SK-N-SH (cell line): ENCODE measurements around the gene CDR2. TPM values are rescaled to one million over a fixed set of nuclear protein-coding genes. Genes with fewer than 3 reads are reported as not detected.

Source experiments
- CHD2 ChIP-seq: fragments of 150-350 bp; IDR thresholded peaks from 2 replicates; pipeline ENCODE4 v1.6.1; 2018; ENCODE audit warnings: low read length; ENCODE audit not compliant: partially characterized antibody
- ELF1 ChIP-seq: IDR thresholded peaks from 2 replicates; pipeline ENCODE4 v1.4.0; 2012
- EZH2phosphoT487 ChIP-seq: fragments of 200-600 bp; sonication (generic); IDR thresholded peaks from 2 replicates; pipeline ENCODE4 v1.6.1; 2017; ENCODE audit warnings: low read depth, mixed run types, mild to moderate bottlenecking, antibody characterized with exemption, moderate library complexity, borderline replicate concordance
- FOSL2 ChIP-seq: IDR thresholded peaks from 2 replicates; pipeline ENCODE4 v1.4.0; 2012; ENCODE audit warnings: low read depth, mild to moderate bottlenecking, moderate library complexity, borderline replicate concordance
- FOXM1 ChIP-seq: IDR thresholded peaks from 2 replicates; pipeline ENCODE4 v1.4.0; 2012; ENCODE audit warnings: low read depth, mild to moderate bottlenecking
- GABPA ChIP-seq: IDR thresholded peaks from 2 replicates; pipeline ENCODE4 v1.4.0; 2012; ENCODE audit warnings: low read depth, mild to moderate bottlenecking
- GATA2 ChIP-seq: sonication (generic); formaldehyde crosslinking; IDR thresholded peaks from 2 replicates; pipeline ENCODE4 v1.5.0; 2020; ENCODE audit warnings: mild to moderate bottlenecking, missing genetic modification reagents
- JUND ChIP-seq: IDR thresholded peaks from 2 replicates; pipeline ENCODE4 v1.4.0; 2012
- MEF2A ChIP-seq: IDR thresholded peaks from 2 replicates; pipeline ENCODE4 v1.4.0; 2012; ENCODE audit warnings: low read depth, borderline replicate concordance
- MXI1 ChIP-seq: IDR thresholded peaks from 2 replicates; pipeline ENCODE4 v1.6.1; 2012; ENCODE audit warnings: mild to moderate bottlenecking, low read depth, low read length, improper control_type of control experiment
- NFIC ChIP-seq: IDR thresholded peaks from 2 replicates; pipeline ENCODE4 v1.4.0; 2012; ENCODE audit warnings: borderline replicate concordance
- NRF1 ChIP-seq: IDR thresholded peaks from 2 replicates; pipeline ENCODE4 v1.6.1; 2012; ENCODE audit warnings: low read depth, mild to moderate bottlenecking, low read length
- POLR2AphosphoS5 ChIP-seq: IDR thresholded peaks from 2 replicates; pipeline ENCODE4 v1.6.1; 2012; ENCODE audit warnings: low read depth, low read length
- RAD21 ChIP-seq: IDR thresholded peaks from 2 replicates; pipeline ENCODE4 v1.6.1; 2012; ENCODE audit warnings: mild to moderate bottlenecking, low read length
- RFX5 ChIP-seq: IDR thresholded peaks from 2 replicates; pipeline ENCODE4 v1.6.1; 2012; ENCODE audit warnings: mild to moderate bottlenecking, improper control_type of control experiment, low read length
- SIN3A ChIP-seq: IDR thresholded peaks from 2 replicates; pipeline ENCODE4 v1.6.1; 2012; ENCODE audit warnings: low read depth, mild to moderate bottlenecking, low read length, moderate library complexity, borderline replicate concordance
- SMC3 ChIP-seq: IDR thresholded peaks from 2 replicates; pipeline ENCODE4 v1.6.1; 2012; ENCODE audit warnings: low read depth, low read length, improper control_type of control experiment
- TAF1 ChIP-seq: IDR thresholded peaks from 2 replicates; pipeline ENCODE4 v1.6.1; 2012; ENCODE audit warnings: low read depth, mild to moderate bottlenecking, low read length, moderate library complexity, borderline replicate concordance
- YY1 ChIP-seq: IDR thresholded peaks from 2 replicates; pipeline ENCODE4 v1.4.0; 2012; ENCODE audit warnings: low read depth, mild to moderate bottlenecking
- polyA plus RNA-seq, 3 experiments: library from polyadenylated mRNA; depleted of rRNA; stranded (reverse); fragments of >200 nt; gene quantifications; 2 replicates each; pipeline ENCODE4 v1.2.3, GENCODE V29; 2012
- TF ChIP-seq, protein P1 (sequence below): fragments of 150-350 bp; IDR thresholded peaks from 2 replicates; pipeline ENCODE4 v1.6.1; 2016; ENCODE audit warnings: mild to moderate bottlenecking, low read depth, low read length
- TF ChIP-seq, protein P2 (sequence below): IDR thresholded peaks from 2 replicates; pipeline ENCODE4 v1.4.0; 2012; ENCODE audit warnings: low read depth, borderline replicate concordance
- TF ChIP-seq, protein P3 (sequence below): IDR thresholded peaks from 2 replicates; pipeline ENCODE4 v1.4.0; 2012; ENCODE audit warnings: low read depth
- TF ChIP-seq, protein P4 (sequence below): fragments of 150-350 bp; IDR thresholded peaks from 2 replicates; pipeline ENCODE4 v1.6.1; 2017; ENCODE audit warnings: antibody characterized with exemption, low read length, low read depth, borderline replicate concordance

The CDR2 gene
- polyA plus RNA-seq, 1 of the 3 experiments (the other 2 are of a cell fraction): 30.3 TPM

DNA sequence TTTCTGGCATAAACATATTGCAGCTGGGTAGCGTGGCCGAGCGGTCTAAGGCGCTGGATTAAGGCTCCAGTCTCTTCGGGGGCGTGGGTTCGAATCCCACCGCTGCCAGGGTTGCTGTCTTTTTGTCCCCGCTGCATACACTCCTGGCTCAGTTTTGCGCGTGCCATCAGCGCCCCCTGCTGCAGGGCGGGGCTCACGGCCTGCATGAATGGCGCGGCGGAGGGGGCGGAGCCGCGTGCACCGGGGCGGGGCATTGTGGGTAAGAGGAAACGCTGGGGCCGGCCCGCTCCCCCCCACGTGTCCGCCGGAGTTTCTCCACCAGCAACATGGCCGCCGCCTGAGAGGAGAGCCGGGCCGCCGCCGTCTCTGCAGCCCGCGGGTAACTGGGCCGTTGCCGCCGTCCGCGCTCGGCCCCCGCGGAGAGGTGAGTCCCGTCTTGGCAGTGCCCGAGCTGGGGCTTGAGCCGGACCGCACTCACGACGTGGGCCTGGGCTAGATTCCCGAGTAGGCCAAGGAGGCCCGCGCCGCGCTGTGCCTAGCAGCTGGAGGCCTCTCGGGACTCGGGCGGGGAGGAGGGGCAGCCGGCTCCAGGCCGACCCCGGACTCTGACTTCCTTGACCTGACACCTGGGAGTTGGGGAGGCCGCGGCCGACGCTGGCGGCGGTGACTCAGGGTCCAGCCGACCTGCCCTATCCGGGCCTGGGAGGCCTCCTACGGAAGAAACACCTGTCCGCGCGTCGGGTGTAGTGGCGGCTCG, 77.1 kb downstream of the CDR2 start, which contains the start of gene POLR3E (continued):
- TF ChIP-seq YY1: peak; percentile 96
- TF ChIP-seq MXI1: peak; percentile 85
- peak; percentile 87 for TF ChIP-seq RAD21
- no peak for TF ChIP-seq GATA2 (CRISPR knock-in tag)
- TF ChIP-seq GABPA: peak; percentile 65
- TF ChIP-seq, protein P1, sequence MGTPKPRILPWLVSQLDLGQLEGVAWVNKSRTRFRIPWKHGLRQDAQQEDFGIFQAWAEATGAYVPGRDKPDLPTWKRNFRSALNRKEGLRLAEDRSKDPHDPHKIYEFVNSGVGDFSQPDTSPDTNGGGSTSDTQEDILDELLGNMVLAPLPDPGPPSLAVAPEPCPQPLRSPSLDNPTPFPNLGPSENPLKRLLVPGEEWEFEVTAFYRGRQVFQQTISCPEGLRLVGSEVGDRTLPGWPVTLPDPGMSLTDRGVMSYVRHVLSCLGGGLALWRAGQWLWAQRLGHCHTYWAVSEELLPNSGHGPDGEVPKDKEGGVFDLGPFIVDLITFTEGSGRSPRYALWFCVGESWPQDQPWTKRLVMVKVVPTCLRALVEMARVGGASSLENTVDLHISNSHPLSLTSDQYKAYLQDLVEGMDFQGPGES: no peak
- TF ChIP-seq, protein P2, sequence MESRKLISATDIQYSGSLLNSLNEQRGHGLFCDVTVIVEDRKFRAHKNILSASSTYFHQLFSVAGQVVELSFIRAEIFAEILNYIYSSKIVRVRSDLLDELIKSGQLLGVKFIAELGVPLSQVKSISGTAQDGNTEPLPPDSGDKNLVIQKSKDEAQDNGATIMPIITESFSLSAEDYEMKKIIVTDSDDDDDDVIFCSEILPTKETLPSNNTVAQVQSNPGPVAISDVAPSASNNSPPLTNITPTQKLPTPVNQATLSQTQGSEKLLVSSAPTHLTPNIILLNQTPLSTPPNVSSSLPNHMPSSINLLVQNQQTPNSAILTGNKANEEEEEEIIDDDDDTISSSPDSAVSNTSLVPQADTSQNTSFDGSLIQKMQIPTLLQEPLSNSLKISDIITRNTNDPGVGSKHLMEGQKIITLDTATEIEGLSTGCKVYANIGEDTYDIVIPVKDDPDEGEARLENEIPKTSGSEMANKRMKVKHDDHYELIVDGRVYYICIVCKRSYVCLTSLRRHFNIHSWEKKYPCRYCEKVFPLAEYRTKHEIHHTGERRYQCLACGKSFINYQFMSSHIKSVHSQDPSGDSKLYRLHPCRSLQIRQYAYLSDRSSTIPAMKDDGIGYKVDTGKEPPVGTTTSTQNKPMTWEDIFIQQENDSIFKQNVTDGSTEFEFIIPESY: no peak
- peak; percentile 53; the same call in 1 of the 2 replicates for TF ChIP-seq NFIC
- TF ChIP-seq POLR2AphosphoS5: peak; percentile 30; the same call in 1 of the 2 replicates
- TF ChIP-seq SMC3: peak; percentile 70
- TF ChIP-seq CHD2: peak; percentile 86
- TF ChIP-seq NRF1: no peak
- TF ChIP-seq MEF2A: peak; percentile 22; the same call in 1 of the 2 replicates
- TF ChIP-seq FOXM1: 0 out of 2 replicates have a peak, but pooled peaks have one; percentile 11
- TF ChIP-seq, protein P3, sequence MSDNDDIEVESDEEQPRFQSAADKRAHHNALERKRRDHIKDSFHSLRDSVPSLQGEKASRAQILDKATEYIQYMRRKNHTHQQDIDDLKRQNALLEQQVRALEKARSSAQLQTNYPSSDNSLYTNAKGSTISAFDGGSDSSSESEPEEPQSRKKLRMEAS: peak; percentile 93
- peak; percentile 82 for TF ChIP-seq FOSL2
- peak; percentile 59; the same call in 1 of the 2 replicates for TF ChIP-seq TAF1
- no peak; the same call in 1 of the 2 replicates for TF ChIP-seq ELF1
- no peak for TF ChIP-seq EZH2phosphoT487
- no peak for TF ChIP-seq JUND
- no peak for TF ChIP-seq RFX5
- peak; percentile 90; the same call in 1 of the 2 replicates for TF ChIP-seq SIN3A
- TF ChIP-seq, protein P4, sequence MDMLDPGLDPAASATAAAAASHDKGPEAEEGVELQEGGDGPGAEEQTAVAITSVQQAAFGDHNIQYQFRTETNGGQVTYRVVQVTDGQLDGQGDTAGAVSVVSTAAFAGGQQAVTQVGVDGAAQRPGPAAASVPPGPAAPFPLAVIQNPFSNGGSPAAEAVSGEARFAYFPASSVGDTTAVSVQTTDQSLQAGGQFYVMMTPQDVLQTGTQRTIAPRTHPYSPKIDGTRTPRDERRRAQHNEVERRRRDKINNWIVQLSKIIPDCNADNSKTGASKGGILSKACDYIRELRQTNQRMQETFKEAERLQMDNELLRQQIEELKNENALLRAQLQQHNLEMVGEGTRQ: peak; percentile 30; the same call in 1 of the 2 replicates
